Measurements from ENCODE around the gene PADI2.

The PADI2 gene

DNA sequence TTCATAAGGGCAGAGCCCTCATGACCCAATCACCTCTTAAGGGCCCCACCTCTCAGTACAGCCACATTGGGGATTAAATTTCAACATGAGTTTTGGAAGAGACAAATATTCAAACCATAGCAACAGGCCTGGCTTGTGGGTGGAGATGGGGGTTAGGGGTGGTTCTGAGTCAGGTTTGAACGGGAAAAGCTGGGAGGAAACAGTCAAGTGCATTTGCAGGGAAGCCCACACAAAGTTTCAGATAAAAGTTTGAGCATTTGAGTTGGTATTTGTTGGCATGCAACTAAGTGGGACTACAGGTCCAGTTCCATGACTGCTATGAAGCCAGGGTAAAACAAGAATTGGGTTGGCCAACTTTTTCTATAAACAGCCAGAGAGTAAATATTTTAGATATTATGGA lies 21.0 kb upstream of the PADI2 start:
- FAIRE-seq (no peak), DNase-seq (ENCODE audit: insufficient read length, low spot score) (no peak)

DNA sequence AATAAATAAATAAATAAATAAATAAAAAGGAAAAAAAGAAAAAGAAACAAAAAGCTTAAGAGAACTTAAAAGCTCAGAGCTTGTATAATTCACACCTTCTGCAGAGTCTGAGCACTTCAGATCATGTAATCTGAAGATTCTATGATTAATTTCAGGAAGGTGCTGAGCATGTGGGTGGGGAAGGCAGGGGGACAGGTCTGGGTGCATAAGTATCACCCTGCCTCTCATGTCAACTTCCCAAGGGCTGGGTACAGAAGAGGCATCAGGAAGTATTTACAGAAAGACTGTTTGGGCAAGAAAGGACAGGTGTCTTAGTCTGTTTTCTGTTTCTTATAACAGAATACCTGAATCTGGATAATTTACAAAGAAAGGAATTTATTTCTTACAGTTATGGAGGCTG lies 20.4 kb upstream of the PADI2 start:
- DNase-seq (ENCODE audit: insufficient read length, low spot score): no peak
- no peak for FAIRE-seq

DNA sequence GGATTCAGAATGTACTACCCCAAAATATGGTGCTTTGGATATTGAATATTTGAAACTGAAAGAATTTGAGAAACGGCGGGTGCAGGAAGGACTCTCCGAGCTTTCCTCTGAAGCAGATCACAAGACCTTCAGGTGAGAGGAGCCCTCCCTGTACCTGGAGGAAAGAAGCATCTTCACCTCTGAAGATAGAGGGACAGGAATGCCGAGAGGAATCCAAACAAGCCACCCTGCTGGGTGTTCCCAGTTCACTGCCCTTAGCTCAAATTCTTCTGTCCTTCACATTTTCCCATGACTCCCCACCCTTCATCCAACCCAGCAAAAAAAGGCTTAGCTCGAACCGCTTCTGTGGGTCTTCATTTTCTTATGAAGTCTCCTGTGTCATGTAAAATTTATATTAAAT lies 18.2 kb upstream of the PADI2 start:
- FAIRE-seq: no peak
- DNase-seq (ENCODE audit: insufficient read length, low spot score): no peak

DNA sequence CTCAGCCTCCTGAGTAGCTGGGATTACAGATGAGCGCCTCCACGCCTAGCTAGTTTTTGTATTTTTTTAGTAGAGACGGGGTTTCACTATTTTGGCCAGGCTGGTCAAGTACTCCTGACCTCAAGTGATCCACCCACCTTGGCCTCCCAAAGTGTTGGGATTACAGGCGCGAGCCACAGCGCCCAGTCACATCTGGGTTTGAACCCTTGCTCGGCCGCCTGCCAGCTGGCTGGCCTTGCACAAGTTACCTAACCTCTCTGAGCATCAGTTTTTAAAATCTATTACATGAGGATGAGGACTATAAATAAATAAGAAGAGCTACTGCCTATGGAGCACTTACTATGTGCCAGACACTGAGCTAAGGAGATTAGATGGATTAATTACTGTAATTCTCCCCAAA lies 17.7 kb upstream of the PADI2 start:
- no peak for FAIRE-seq
- no peak for DNase-seq (ENCODE audit: insufficient read length, low spot score)

DNA sequence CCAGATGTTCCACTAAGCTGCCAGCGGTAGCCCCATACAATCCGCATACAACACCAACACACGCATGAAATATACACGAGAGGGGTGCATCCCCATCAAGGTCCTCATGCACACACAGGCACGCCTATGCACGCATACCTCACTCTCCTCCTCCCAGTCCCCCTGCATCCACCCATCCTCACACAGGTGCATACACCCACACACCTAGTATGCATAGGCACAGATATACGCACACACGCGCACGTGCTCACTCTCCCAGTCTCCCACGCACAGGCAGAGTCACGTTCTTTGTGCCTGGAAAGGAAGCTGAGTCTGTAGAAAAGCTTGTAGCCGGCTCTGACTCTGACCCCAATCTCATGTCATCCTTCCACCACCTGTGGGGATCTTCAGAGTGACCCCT lies 16.9 kb upstream of the PADI2 start:
- DNase-seq (ENCODE audit: insufficient read length, low spot score) (no peak), FAIRE-seq (no peak)

DNA sequence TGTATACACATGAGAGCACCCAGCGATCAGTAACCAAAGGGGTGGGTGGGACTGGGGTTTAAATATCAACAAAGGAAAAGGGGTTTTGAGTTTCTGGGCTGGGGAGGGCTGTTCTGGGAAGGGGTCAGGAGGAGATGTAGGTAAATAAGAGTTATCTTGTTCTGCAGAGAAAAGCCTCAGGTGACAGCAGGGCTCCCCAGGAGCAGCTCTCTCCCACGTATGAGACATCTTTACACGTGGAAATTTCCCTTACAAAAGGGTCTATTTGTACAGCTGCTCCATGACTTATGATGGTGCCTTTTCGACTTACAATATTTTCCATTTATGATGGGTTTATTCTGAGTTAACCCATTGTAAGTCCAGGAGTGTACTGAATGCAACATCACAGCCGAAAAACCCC lies 16.3 kb upstream of the PADI2 start:
- no peak for FAIRE-seq

DNA sequence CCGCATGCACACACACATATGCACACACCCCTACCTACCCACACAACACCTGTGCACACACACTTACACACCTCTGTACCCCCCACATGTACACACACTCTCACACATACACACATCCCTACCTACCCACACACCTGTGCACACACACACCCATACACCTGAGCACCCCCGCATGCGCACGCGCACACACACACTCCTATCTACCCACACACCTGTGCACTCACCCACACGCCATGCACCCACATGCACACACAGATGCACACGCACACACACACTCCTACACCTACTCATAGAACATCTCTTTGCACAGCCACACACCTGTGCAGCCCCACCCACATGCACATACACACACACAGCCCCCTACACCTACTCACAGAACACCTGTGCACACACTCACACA lies 15.5 kb upstream of the PADI2 start:
- DNase-seq (ENCODE audit: insufficient read length, low spot score) (no peak), FAIRE-seq (no peak)

More for the DNA sequence above, 16.3 kb upstream of the PADI2 start:
- no peak for DNase-seq (ENCODE audit: insufficient read length, low spot score)

DNA sequence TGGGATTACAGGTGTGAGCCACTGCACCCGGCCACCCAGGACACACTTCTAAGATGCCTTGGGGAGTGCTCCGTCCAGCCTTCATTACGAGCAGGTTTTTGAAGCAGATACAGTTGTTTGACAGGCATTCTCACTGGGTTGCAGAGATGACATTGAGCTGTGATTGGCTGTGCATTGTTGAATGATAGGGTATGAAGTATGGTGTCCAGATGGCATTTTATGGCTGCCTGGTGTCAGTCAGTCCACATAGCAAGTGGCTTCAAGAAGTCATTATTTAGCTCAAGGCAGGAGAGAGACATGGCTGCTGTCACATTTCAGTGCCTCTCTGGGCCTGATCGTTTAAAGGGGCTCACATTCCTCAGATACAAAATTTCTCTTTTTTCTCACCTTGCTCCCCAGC lies 14.8 kb upstream of the PADI2 start:
- FAIRE-seq (no peak), DNase-seq (ENCODE audit: insufficient read length, low spot score) (no peak)

DNA sequence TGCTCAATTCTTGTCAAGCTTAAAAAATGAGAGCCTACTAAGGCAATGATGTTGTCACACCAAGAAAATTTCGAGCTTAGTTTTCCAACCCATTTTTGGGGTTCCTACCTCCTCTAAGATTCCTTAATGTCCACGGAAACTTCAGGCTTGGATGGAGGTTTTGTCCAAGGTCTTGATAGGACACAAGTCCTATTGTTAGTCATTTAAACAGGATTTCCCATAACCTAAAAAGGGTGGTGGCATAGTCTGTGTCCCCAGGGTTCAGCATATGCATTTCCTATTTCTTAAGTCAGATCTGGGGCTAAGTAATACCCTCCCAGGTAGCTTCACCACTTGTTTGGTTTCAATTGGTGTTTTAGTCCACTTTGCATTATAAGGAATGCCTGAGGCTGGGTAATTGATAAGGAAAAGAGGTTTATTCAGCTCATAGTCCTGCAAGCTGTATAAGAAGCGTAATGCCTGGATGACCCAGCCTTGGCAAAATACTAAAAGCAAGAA lies 10.9 kb upstream of the PADI2 start:
- FAIRE-seq (no peak), DNase-seq (ENCODE audit: insufficient read length, low spot score) (no peak)

DNA sequence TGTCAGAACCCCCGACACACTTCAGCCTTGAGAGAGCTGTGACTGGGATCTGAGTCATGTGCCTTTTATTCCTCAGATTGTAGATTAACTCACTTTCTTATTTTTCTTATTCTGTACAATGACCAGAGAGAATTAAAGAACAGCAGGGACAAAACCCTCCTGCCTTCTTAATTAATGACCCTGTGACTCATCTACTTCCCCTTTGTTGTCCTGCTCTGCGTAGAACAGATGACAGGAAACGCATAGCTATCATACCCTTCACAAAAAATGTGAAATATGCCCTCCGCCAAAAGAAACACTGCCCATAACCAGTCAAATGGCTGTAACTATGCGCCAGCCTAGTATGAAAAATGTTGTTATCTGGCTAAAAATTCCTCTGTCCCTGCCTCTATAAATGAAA lies 9.1 kb upstream of the PADI2 start:
- FAIRE-seq (no peak), DNase-seq (ENCODE audit: insufficient read length, low spot score) (no peak)

DNA sequence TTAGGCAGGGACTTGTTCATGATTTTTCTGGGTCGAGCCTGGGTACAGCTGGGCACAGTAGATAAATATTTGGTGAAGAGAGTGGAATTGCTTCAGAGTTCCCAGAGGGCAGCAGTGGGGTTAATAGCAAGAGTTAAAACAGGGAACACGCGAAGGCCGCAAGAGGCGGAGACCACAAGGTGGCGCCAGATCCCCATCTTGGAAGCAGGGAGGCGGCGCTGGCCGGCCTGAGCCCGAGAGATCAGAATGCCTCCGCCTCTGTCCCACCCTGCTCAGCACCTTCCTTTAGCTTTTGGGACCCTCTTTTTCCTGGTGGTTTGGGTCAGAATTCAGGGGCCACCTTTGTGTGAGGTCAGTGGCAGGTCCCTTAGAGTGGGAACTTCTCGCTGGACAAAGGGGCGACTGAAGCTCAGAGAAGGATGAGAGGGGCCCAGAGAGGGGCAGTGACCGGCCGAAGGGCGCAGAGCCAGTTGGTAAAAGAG lies 6.5 kb upstream of the PADI2 start:
- peak; percentile 64 for FAIRE-seq

DNA sequence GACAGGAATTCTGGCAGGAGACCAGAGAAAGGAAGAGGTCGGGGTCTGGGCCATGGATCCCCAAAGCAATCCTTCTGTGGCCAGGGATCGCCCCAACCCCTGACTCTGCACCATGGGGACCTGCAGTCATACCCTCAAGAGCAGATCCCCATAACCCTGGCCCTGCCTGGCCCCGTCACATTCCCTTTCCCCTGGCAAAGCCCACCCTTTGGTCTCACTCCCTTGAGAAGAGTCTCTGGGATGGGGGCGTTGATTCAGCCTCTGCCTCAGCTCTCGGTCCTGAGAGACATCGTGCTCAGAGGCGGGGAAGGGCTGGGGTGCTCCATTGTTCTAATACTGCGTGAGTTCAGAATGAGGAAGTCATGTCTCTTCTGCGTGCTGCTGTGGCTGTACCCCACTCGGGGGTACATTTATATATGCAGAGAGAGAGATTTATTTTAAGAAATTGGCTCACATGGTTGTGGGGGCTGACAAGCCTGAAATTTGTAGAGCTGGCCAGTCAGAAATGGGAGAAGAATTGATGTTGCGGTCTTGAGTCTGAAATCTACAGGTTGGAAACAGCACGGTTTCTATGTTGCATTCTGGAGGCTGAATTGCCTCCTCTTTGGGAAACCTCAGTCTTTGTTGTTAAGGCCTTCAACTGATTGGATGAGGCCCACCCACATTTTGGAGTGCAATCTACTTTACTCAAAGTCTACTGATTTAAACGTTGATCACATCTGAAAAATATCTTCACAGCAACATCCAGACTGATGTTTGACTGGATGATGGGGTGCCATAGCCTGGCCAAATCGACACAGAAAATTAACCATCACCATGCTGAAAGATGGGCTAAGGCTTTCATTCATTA lies 4.2 kb upstream of the PADI2 start:
- FAIRE-seq: no peak
- no peak for DNase-seq (ENCODE audit: insufficient read length, low spot score)

More for the DNA sequence above, 6.5 kb upstream of the PADI2 start:
- peak; percentile 89 for DNase-seq (ENCODE audit: insufficient read length, low spot score)

DNA sequence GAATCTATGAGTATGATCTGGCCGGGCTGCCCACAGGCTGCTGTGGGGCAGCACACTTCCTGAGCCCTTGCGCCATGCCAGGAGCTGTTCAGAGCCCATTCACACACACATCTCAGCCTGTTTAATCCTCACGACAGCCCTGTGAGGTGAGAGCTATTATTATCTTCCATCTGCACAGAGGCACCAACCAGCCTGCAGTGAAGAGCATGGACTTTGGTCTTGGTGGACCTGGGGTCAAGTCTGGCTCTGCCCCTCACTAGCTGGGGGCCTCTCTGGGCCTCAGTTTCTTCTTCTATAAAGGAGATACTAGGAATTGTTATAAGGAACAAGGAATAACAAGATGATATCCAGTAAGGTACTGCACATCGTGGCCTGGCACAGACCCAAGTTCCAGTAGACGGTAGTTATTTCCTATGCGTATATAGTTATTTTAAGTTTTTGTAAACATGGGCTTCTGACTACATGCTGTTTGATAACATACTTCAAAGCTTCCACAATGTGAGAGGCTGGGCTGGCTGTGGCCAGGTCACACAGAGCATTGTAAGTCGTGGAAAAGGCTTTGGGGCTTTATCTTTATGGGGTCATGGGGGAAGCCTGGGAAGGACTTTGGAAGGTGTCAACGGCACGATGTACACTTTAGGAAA lies 3.4 kb upstream of the PADI2 start:
- DNase-seq (ENCODE audit: insufficient read length, low spot score) (no peak), FAIRE-seq (no peak)

DNA sequence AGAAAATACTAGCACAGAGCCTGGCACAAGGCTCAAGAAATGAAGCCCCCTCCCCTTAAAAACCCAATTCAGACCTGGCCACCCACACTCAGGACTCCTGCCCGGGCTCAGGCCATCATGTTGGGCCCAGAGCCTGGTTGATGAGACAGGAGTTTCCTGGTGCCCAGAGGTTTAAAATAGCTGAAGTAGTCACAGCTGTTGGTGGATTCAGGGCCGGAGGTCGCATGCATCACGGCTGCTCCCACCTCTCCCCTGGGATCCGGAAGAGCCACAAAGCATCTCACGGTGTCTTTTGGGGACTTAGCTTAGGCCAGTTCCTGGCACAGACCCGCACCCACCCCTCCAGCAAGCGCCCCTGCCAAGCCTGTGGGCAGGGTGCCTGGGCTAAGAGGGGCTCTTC lies 2.6 kb upstream of the PADI2 start:
- DNase-seq (ENCODE audit: insufficient read length, low spot score): no peak
- FAIRE-seq: no peak

DNA sequence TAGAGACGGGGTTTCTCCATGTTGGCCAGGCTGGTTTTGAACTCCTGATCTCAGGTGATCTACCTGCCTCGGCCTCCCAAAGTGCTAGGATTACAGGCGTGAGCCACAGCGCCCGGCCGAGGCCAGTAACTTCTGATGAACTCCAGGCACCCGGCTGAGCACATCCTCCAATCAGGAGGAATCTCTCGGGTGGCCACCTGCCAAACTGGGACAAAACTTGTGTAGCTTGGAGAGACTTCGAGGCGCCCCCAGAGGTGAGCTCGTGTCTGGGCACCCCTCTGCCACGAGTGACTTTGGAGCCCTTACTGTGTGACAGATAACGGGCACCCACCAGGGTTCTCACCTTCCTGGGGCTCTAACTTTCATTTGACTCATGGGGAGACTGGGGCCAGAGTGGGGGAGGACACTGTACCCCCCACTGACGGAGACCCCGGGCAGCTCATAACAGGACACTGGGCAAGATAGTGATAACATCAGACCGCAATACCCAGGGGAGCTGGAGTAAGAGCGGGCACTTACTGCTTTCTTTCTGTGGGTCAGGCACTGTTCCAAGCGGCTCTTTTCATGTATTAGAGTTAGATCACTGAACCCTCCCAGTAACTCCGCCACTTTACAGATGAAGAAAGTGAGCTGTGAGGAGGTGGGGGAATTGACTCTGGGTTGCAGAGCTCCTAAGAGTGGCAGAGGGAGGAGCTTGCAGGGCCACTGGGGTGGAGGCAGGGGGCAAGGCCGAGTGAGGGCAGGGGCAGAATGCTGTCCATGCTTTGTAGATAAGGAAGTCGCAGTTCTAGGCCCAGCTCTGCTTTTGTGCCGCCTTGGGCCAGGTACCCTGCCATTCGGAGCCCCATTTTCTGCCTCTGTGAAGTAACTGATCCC lies 1.9 kb upstream of the PADI2 start:
- DNase-seq (ENCODE audit: insufficient read length, low spot score) (no peak), FAIRE-seq (no peak)

DNA sequence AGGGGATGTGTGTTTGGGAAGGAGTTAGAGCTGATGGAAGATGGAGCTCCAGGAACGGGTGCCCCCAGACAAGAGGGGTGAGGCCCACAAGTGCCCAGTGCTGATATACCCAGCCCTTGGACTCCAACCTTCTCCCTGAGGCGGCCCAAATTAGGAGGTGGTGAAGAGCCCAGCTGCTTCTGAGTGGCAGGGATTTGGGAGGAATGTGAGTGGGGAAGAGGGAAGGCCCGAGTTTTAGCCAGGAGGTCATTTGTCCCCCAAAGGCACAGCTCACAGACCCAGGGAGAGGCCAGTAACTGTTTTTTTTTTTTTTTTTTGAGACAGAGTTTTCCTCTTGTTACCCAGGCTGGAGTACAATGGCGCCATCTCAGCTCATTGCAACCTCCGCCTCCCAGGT lies 1.2 kb upstream of the PADI2 start:
- DNase-seq (ENCODE audit: insufficient read length, low spot score): no peak
- no peak for FAIRE-seq

DNA sequence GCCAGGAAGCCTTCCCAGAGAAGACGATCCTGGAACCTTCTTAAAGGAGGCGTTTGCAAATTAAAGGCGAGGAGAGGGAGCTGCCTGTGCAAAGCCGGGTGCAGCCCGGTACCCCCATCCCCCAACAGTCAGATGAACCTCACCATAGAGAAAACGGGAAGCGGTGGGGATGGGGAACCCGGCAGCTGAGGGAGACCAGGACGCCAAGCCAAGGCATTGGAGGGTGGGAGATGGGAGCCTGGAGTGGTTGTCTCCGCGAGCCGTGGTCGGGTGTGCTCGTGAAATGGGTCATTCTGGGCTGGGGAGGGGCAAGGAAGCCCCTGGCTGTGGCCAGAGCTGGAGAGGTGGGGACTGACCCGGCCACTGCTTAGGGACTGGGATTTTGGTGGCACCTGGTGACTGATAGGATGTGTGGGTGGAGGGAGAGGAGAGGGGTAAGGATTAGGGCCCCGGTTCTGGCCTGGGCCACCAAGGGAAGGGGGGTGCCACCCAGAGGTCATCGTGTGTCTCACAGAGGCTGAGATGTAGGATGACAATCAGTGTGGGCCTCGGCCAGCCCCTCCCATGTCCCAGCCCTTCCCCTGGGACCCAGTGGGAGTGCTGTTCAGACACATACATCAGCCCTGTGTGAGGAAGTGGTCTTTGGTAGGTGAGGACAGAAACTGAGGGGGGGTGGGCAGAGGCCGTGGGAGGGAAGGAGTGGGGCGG lies 676 bp upstream of the PADI2 start:
- DNase-seq (ENCODE audit: insufficient read length, low spot score) (peak; percentile 33), FAIRE-seq (no peak)

DNA sequence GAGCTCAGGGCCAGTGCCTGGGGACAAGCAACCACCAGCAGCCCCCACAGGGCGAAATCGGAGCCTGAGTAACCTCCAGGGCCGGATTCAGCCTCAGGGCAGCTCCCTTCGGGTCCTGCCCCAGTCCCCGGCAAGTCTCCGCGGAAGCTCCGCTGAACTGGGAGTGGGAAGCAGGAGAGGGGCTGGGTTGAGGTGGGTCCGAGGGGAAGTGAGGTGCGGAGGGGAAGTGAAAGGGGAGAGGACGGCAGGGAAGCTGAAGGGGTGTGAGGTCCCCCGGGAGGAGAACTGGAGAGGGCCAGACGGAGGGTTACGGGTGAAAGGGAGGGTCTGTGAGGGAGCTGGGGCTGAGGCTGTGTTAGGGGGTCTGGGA lies 560 bp downstream of the PADI2 start:
- no peak for DNase-seq (ENCODE audit: insufficient read length, low spot score)
- FAIRE-seq: no peak

DNA sequence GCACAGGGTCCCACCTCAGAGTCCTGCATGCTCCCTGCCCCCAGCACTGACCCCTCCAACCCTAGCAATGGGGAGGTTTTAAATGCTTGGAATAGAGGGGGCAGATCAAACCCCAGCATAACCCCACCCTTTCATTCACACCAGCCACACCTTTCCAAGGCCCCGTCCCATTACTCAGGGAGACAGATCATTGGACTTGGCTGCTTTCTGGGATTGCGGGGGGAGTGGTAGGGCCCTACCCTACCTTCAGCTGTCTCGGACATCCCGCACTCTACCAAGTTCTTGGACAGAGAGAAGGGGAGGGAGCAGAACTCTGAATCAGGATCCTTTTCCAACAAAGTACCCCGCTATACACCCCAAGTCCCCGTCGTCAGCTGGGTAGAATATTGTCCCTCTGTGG lies 983 bp downstream of the PADI2 start:
- DNase-seq (ENCODE audit: insufficient read length, low spot score) (no peak), FAIRE-seq (no peak)

DNA sequence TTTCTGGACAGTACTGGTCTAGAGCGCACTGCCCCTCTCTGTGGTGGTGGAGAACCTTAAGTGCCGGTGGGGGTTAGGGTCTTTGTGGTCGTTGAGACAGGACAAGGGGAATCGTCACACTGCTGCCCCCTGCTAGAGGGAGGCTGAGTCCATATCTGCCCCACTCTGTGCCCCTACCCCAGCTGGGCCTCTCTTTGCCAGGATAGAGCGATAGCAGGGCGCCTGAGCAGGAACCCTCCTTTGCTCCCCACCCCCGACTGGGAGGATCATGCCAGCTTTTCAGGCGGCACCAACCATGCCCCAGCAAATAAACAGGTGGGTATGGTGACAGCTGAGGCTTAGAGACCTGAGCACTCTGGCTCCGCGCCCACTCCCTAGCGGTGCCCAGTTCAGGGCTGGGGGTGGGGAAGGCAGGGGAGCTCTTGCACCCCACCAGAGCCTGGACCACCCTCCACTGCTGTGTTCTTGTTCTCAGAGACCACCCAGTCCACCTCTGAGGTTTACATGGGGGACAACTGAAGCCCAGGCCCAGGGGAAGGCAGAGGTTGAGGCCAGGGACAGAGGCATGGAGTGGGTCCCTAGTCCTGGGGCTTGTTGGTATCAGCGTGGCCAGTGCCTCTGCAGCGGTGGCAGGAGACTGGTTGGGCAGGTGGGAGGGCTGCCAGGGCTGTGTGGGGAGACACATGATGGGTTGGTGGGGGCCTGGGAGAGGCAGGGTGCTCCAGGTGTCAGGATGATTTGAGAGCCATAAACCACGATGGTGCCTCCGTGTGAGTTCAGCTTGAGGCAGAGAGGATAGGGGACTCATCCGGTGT lies 1.6 kb downstream of the PADI2 start:
- no peak for DNase-seq (ENCODE audit: insufficient read length, low spot score)
- no peak for FAIRE-seq
